B cell (primary cell): ENCODE data around the gene CRHR1. TPM values are rescaled to one million over a fixed set of nuclear protein-coding genes. Genes with fewer than 3 reads are reported as not detected.
"Not testable (repeated sequence)": the region's sequence is repeated elsewhere in the genome, so short reads cannot be mapped to it uniquely, and the experiment has no call there.

Experiments used
- ATAC-seq: fragments of 200-7000 bp; cut with Tn5 transposase; one replicate; pipeline ENCODE4 v1.10.0; 2021; ENCODE audit warnings: low read depth, mild to moderate bottlenecking, moderate number of reproducible peaks, moderate library complexity
- CTCF ChIA-PET: fragments of 350-600 bp; sonication (Branson Sonifier 250); formaldehyde crosslinking; loops from one replicate; lab custom pipeline; 2021; ENCODE audit warnings: antibody characterized with exemption, inconsistent platforms; lab: Charles Lee
- POLR2A ChIA-PET: fragments of 350-600 bp; sonication (Branson Sonifier 250); formaldehyde crosslinking; loops from one replicate; lab custom pipeline; 2021; ENCODE audit warnings: antibody characterized with exemption; lab: Charles Lee
- DNase-seq: peaks from one replicate; pipeline ENCODE4 v3.0.0; 2013
- H2AFZ ChIP-seq: 2 replicates; pipeline ENCODE4 v1.6.1; 2012; ENCODE audit warnings: mild to moderate bottlenecking, low read depth, low read length; ENCODE audit not compliant: insufficient read depth, poor library complexity, severe bottlenecking
- H3K27ac ChIP-seq, 2 donors: 1 replicate in 1 of 2; 2 replicates in 1 of 2; pipeline ENCODE4 v1.5.1; 2012 to 2013; ENCODE audit warnings: low read length in 2 of 2, mild to moderate bottlenecking in 2 of 2, moderate library complexity in 1 of 2
- H3K27me3 ChIP-seq, 4 experiments: fragments of 200-600 bp in 1 of 4; sonication (generic) in 1 of 4; replicated peaks in 1 of 4; 1 replicate in 2 of 4; 2 replicates in 2 of 4; pipeline versions ENCODE4 v1.6.1 to v1.7.0; 2013 to 2016; ENCODE audit warnings: low read length in 3 of 4, mild to moderate bottlenecking in 2 of 4, mixed read lengths in 1 of 4, moderate library complexity in 1 of 4; ENCODE audit not compliant: insufficient read depth in 4 of 4, control insufficient read depth in 3 of 4; ENCODE audit errors: control extremely low read depth in 1 of 4
- H3K36me3 ChIP-seq, 2 experiments: replicated peaks in 1 of 2; 1 replicate in 1 of 2; 2 replicates in 1 of 2; pipeline versions ENCODE4 v1.6.1 to v1.7.1; 2013; ENCODE audit warnings: low read length in 1 of 2; ENCODE audit not compliant: insufficient read depth in 2 of 2, control insufficient read depth in 1 of 2; ENCODE audit errors: control extremely low read depth in 1 of 2, extremely low read depth in 1 of 2
- H3K4me1 ChIP-seq, 2 donors: fragments of 200-600 bp in 1 of 2; sonication (generic) in 1 of 2; 1 replicate in 1 of 2; 2 replicates in 1 of 2; pipeline versions ENCODE4 v1.5.1 to v1.6.1; 2013 to 2017; ENCODE audit warnings: low read length in 2 of 2; ENCODE audit not compliant: control insufficient read depth in 2 of 2, insufficient read depth in 2 of 2
- H3K4me2 ChIP-seq: replicated peaks from 2 replicates; pipeline ENCODE3; 2012; ENCODE audit warnings: mild to moderate bottlenecking, low read depth, low read length; ENCODE audit not compliant: poor library complexity, severe bottlenecking
- H3K4me3 ChIP-seq, 5 experiments: fragments of 200-600 bp in 1 of 5; sonication (generic) in 1 of 5; 1 replicate in 3 of 5; 2 replicates in 2 of 5; pipeline versions ENCODE4 v1.5.1 to v1.7.0; 2011 to 2016; ENCODE audit warnings: low read length in 4 of 5, mild to moderate bottlenecking in 4 of 5, low read depth in 2 of 5, control low read depth in 1 of 5, moderate library complexity in 1 of 5; ENCODE audit not compliant: insufficient read depth in 1 of 5; ENCODE audit errors: control extremely low read depth in 1 of 5, extremely low read depth in 1 of 5
- H3K79me2 ChIP-seq: fragments of 200-600 bp; sonication (generic); one replicate; pipeline ENCODE4 v1.6.0; 2016; ENCODE audit warnings: low read length; ENCODE audit not compliant: control insufficient read depth, insufficient read depth
- H3K9ac ChIP-seq: fragments of 200-600 bp; sonication (generic); 2 replicates; pipeline ENCODE4 v1.6.1; 2017; ENCODE audit warnings: mild to moderate bottlenecking, low read length, moderate library complexity
- H3K9me3 ChIP-seq, 3 donors: one replicate each; pipeline versions ENCODE4 v1.6.1 to v1.7.1; 2013; ENCODE audit warnings: low read length in 2 of 3; ENCODE audit not compliant: control insufficient read depth in 2 of 3, insufficient read depth in 1 of 3; ENCODE audit errors: control extremely low read depth in 1 of 3
- H4K20me1 ChIP-seq: 2 replicates; pipeline ENCODE4 v1.6.0; 2012; ENCODE audit warnings: mild to moderate bottlenecking, low read length; ENCODE audit not compliant: insufficient read depth, control insufficient read depth, poor library complexity, severe bottlenecking
- H3K27ac Mint-ChIP-seq: one replicate; pipeline ENCODE4 v1.8.0; 2021; ENCODE audit warnings: mixed read lengths
- H3K27me3 Mint-ChIP-seq: one replicate; pipeline ENCODE4 v1.8.0; 2021; ENCODE audit warnings: mixed read lengths
- H3K4me1 Mint-ChIP-seq: one replicate; pipeline ENCODE4 v1.8.0; 2021; ENCODE audit warnings: mixed read lengths
- H3K4me3 Mint-ChIP-seq: one replicate; pipeline ENCODE4 v1.8.0; 2021; ENCODE audit warnings: mixed read lengths
- H3K9me3 Mint-ChIP-seq: one replicate; pipeline ENCODE4 v1.8.0; 2022; ENCODE audit warnings: mixed read lengths; ENCODE audit not compliant: insufficient read depth
- CTCF ChIP-seq: fragments of 200-600 bp; IDR thresholded peaks from one replicate; pipeline ENCODE4 v1.8.0; 2022; ENCODE audit warnings: antibody characterized with exemption, mild to moderate bottlenecking
- EZH2 ChIP-seq: IDR thresholded peaks from 2 replicates; pipeline ENCODE4 v1.6.1; 2012; ENCODE audit warnings: borderline replicate concordance, low read depth, mild to moderate bottlenecking, moderate library complexity, low read length; ENCODE audit not compliant: insufficient read depth, poor library complexity, severe bottlenecking
- WGBS: methylation state at CpG from one replicate; pipeline ENCODE4 v1.1.5; 2013; ENCODE audit warnings: missing lambda C conversion rate; ENCODE audit not compliant: insufficient coverage; 5-methylcytosine and 5-hydroxymethylcytosine counted together
- intact Hi-C: fragments of 100-400 bp; cut with micrococcal nuclease; formaldehyde crosslinking; loops from one replicate; pipeline ENCODE4 v1.10.0; 2022
- polyA plus RNA-seq: library from polyadenylated mRNA; depleted of rRNA; stranded (reverse); fragments of >200 nt; gene quantifications from 2 replicates; pipeline ENCODE4 v1.2.3, GENCODE V29; 2012
- total RNA-seq, 2 donors: library from RNA; stranded (reverse); fragments of 120-200 nt in 1 of 2; gene quantifications; 1 replicate in 1 of 2; 2 replicates in 1 of 2; pipeline versions ENCODE4 v1.2.3 to v1.2.4, GENCODE V29; 2013 to 2022

CRHR1 gene
- total and polyA plus RNA-seq, 2 donors (not counting 1 experiment from before 2014, with no cell fraction given) = not detected

GRCh38 chr17:45743626-45744326 lies 40.3 kb upstream of the CRHR1 start:
- Histone ChIP-seq H2AFZ (no peak overlapping the region), H3K27me3 (peaks cover 0 to 19% (median 0%) of the 10 kb centered on the region in 4 experiments), H3K9ac (no peak overlapping the region), H3K4me2 (no peak overlapping the region), H3K79me2 (no peaks in the 10 kb centered on the region), H4K20me1 (no peaks in the 10 kb centered on the region), H3K4me3 (no peak overlapping the region), H3K4me1 (no peaks in the 10 kb centered on the region), H3K27ac (no peak overlapping the region), H3K36me3 (no peaks in the 10 kb centered on the region), H3K9me3 (peaks cover 0 to 4% (median 0%) of the 10 kb centered on the region in 3 donors)
- TF ChIP-seq CTCF (no peak), EZH2 (no peak)
- Mint-ChIP-seq H3K9me3 (no peaks in the 10 kb centered on the region), H3K4me3 (no peak overlapping the region), H3K27ac (no peak overlapping the region), H3K27me3 (peaks cover 34% of the 10 kb centered on the region), H3K4me1 (no peaks in the 10 kb centered on the region)
- intact Hi-C loops = no loop called here
- ATAC-seq = no peak
- CTCF ChIA-PET = no interaction called here
- no peak for DNase-seq
- POLR2A ChIA-PET = no interaction called here
- 29% methylated on average over 1 of the region's 4 CpGs for WGBS

GRCh38 chr17:45744826-45745225 lies 39.3 kb upstream of the CRHR1 start:
- H3K4me3 Mint-ChIP-seq, H3K36me3 ChIP-seq, H4K20me1 ChIP-seq, H3K4me2 ChIP-seq, POLR2A ChIA-PET, H3K4me3 ChIP-seq, H3K4me1 ChIP-seq, ATAC-seq, CTCF ChIA-PET, H3K9me3 Mint-ChIP-seq, H3K79me2 ChIP-seq, intact Hi-C loops, H3K9ac ChIP-seq, H2AFZ ChIP-seq, H3K4me1 Mint-ChIP-seq, H3K27ac Mint-ChIP-seq, H3K27ac ChIP-seq, H3K9me3 ChIP-seq, DNase-seq: not testable (repeated sequence)
- WGBS = 78% methylated on average over 3 of the region's 4 CpGs
- peaks cover 0 to 19% (median 0%) of the 10 kb centered on the region in 4 experiments for H3K27me3 ChIP-seq
- H3K27me3 Mint-ChIP-seq = peaks cover 44% of the 10 kb centered on the region
